ENCODE data around the gene UTS2R. TPM values are rescaled to one million over a fixed set of nuclear protein-coding genes. Genes with fewer than 3 reads are reported as not detected.

Gene UTS2R
- polyA plus RNA-seq, 1 of the 3 experiments (the other 2 are of a cell fraction): not detected

- Histone ChIP-seq H3K9me3 (no peaks in the 10 kb centered on the region), H3F3A (replicated peaks; ENCODE audit: insufficient read depth) (peaks cover 14% of the 10 kb centered on the region), H3K27ac (ENCODE audit: low read depth in 2 of 2, low read length in 1 of 2) (no peak overlapping the region), H3K9ac (no peak overlapping the region), H3K4me2 (no peak overlapping the region), H3K4me1 (ENCODE audit: control insufficient read depth in 1 of 2, insufficient read depth in 2 of 2, low read depth in 1 of 2, low read length in 1 of 2) (peaks cover 5 to 14% of the 10 kb centered on the region in 2 experiments; a peak in 3 of 4 replicates), H3K9me2 (no peaks in the 10 kb centered on the region), H3K27me3 (ENCODE audit: insufficient read depth) (peaks cover 17% of the 10 kb centered on the region; the same call in 1 of the 2 replicates), H2AFZ (ENCODE audit: low read depth) (no peak overlapping the region), H4K20me1 (ENCODE audit: insufficient read depth) (no peaks in the 10 kb centered on the region), H3K79me2 (ENCODE audit: insufficient read depth) (no peaks in the 10 kb centered on the region), H3K4me3 (ENCODE audit: low read depth in 2 of 2, low read length in 1 of 2) (no peak overlapping the region), H3K36me3 (replicated peaks in 1 of 2; ENCODE audit: control insufficient read depth in 1 of 2, insufficient read depth in 2 of 2, low read length in 1 of 2) (no peaks in the 10 kb centered on the region)
- ChIA-PET POLR2A (no interaction called here), CTCF (interaction anchor here (0.6 to 9.9 kb wide), 16 partner anchors 9 to 318 kb away, joined by 3 to 184 read pairs (median 3); partner anchors contain the start of genes SECTM1 and SLC16A3)
- 39% methylated on average over 14 of the region's 21 CpGs for WGBS (ENCODE audit: low lambda C conversion rate)
- TF ChIP-seq SMC3 (IDR thresholded peaks at IDR 0.05; ENCODE audit: low read depth, low read length) (no peak), TCF12 (IDR thresholded peaks at IDR 0.05) (no peak), FOXM1 (IDR thresholded peaks at IDR 0.05; ENCODE audit: low read depth) (no peak), TAF1 (IDR thresholded peaks at IDR 0.05; ENCODE audit: borderline replicate concordance, low read depth, low read length) (no peak), MXI1 (IDR thresholded peaks at IDR 0.05; ENCODE audit: low read depth, low read length) (no peak), CTCF (IDR thresholded peaks at IDR 0.05) (no peak), SIN3A (IDR thresholded peaks at IDR 0.05; ENCODE audit: borderline replicate concordance, low read depth, low read length) (no peak), IRF3 (IDR thresholded peaks at IDR 0.05; ENCODE audit: low read depth, low read length) (no peak), USF1 (IDR thresholded peaks at IDR 0.05; ENCODE audit: borderline replicate concordance, low read depth) (no peak), ZBTB33 (IDR thresholded peaks at IDR 0.05; ENCODE audit: borderline replicate concordance, low read depth) (no peak), RCOR1 (IDR thresholded peaks at IDR 0.05; ENCODE audit: low read length) (no peak), EZH2phosphoT487 (IDR thresholded peaks at IDR 0.05; ENCODE audit: borderline replicate concordance, low read depth) (no peak), PBX3 (IDR thresholded peaks at IDR 0.05) (no peak), RXRA (IDR thresholded peaks at IDR 0.05; ENCODE audit: borderline replicate concordance, low read depth) (no peak), YY1 (IDR thresholded peaks at IDR 0.05; ENCODE audit: low read depth) (no peak), REST (IDR thresholded peaks at IDR 0.05; ENCODE audit: low read depth, low read length) (no peak), MAX (IDR thresholded peaks at IDR 0.05; ENCODE audit: low read depth) (no peak), ELF1 (IDR thresholded peaks at IDR 0.05) (no peak)
- DNase-seq: no peak
Measured at GRCh38 chr17:82323514-82324234, 47.9 kb upstream of the UTS2R start.
